Measurements from ENCODE around the gene FZD10.

- TF ChIP-seq CTCF (IDR thresholded peaks at IDR 0.05) (no peak), POLR2AphosphoS5 (IDR thresholded peaks at IDR 0.05; ENCODE audit: low read depth, low read length) (no peak), REST (IDR thresholded peaks at IDR 0.05; ENCODE audit: insufficient read depth in 1 of 2, low read depth in 2 of 2, low read length in 1 of 2) (no peak), TCF7L2 (IDR thresholded peaks at IDR 0.05; ENCODE audit: low read depth, low read length) (no peak), SIN3A (IDR thresholded peaks at IDR 0.05; ENCODE audit: borderline replicate concordance, insufficient read depth, low read depth, low read length) (no peak)
Measured at GRCh38 chr12:130134563-130134915, 27.7 kb upstream of the FZD10 start.
